A549 (cell line): Measurements from ENCODE around the gene B4GALT7. TPM values are rescaled to one million over a fixed set of nuclear protein-coding genes. Genes with fewer than 3 reads are reported as not detected.

Experiments
- ATAC-seq, 2 experiments: fragments of 200-7000 bp in 1 of 2; fragments of >200 bp in 1 of 2; cut with Nextera tagmentation in 1 of 2; cut with Tn5 transposase in 1 of 2; 3 replicates each; pipeline versions ENCODE4 v1.8.0 to v1.9.1; 2018 to 2020; ENCODE audit warnings: mild to moderate bottlenecking in 1 of 2, moderate library complexity in 1 of 2
- CTCF ChIA-PET: fragments of 300-600 bp; sonication (Branson Sonifier 250); formaldehyde crosslinking; extraction: SDS; loops from one replicate; lab custom pipeline; 2021; ENCODE audit warnings: antibody characterized with exemption, inconsistent platforms; lab: Yijun Ruan, JAX
- POLR2A ChIA-PET: fragments of 350-600 bp; formaldehyde crosslinking; extraction: SDS; loops from one replicate; lab custom pipeline; 2021; ENCODE audit warnings: antibody characterized with exemption, inconsistent platforms; lab: Yijun Ruan, JAX
- DNase-seq, 2 experiments: peaks; one replicate each; pipeline versions ENCODE4 v3.0.0 to v3.0.0-alpha.2; 2011 to 2016; ENCODE audit warnings: low read depth in 1 of 2, low spot score in 1 of 2
- FAIRE-seq: peaks from 2 replicates; lab custom pipeline; 2011; peaks lifted over from hg19 to GRCh38; lab: Jason Lieb, UNC
- H3K27ac ChIP-seq, 2 experiments: fragments of >200 bp; sonication (Bioruptor Twin); formaldehyde crosslinking; 3 replicates each; pipeline ENCODE4 v1.5.1; 2016 to 2017
- H3K4me1 ChIP-seq: fragments of >200 bp; sonication (Bioruptor Twin); formaldehyde crosslinking; 3 replicates; pipeline ENCODE4 v1.6.1; 2016
- H3K4me2 ChIP-seq: fragments of >200 bp; sonication (Bioruptor Twin); formaldehyde crosslinking; 3 replicates; pipeline ENCODE4 v1.6.1; 2016
- H3K4me3 ChIP-seq: fragments of >200 bp; sonication (Bioruptor Twin); formaldehyde crosslinking; 3 replicates; pipeline ENCODE4 v1.5.1; 2016
- H3K9me3 ChIP-seq: fragments of >200 bp; sonication (Bioruptor Twin); formaldehyde crosslinking; 3 replicates; pipeline ENCODE4 v1.6.1; 2016
- CBX8 ChIP-seq: fragments of 200-600 bp; sonication (generic); IDR thresholded peaks from 2 replicates; pipeline ENCODE4 v1.6.1; 2016
- CHD2 ChIP-seq: fragments of 150-350 bp; IDR thresholded peaks from 2 replicates; pipeline ENCODE4 v1.6.1; 2014; ENCODE audit warnings: low read length; ENCODE audit not compliant: partially characterized antibody
- EP300 ChIP-seq, 2 experiments: fragments of >200 bp; sonication (Bioruptor Twin); formaldehyde crosslinking; IDR thresholded peaks; 2 replicates in 1 of 2; 3 replicates in 1 of 2; pipeline ENCODE4 v1.6.1; 2016 to 2017
- FOSB ChIP-seq: fragments of 250-450 bp; sonication (Bioruptor Pico); IDR thresholded peaks from 2 replicates; pipeline ENCODE4 v1.5.0; 2020; ENCODE audit warnings: mild to moderate bottlenecking, moderate library complexity
- FOSL2 ChIP-seq, 2 experiments: fragments of 450-650 bp in 1 of 2; fragments of >200 bp in 1 of 2; sonication (Bioruptor Twin) in 1 of 2; formaldehyde crosslinking; IDR thresholded peaks; 2 replicates each; pipeline versions ENCODE4 v1.5.0 to v1.6.1; 2016 to 2020; ENCODE audit warnings: mild to moderate bottlenecking in 1 of 2, moderate library complexity in 1 of 2
- FOXS1 ChIP-seq: fragments of 250-450 bp; sonication (Bioruptor Pico); IDR thresholded peaks from 2 replicates; pipeline ENCODE4 v1.5.0; 2020; ENCODE audit warnings: mild to moderate bottlenecking, moderate library complexity
- KDM1A ChIP-seq: fragments of 200-600 bp; sonication (generic); IDR thresholded peaks from 2 replicates; pipeline ENCODE4 v1.6.1; 2016; ENCODE audit warnings: low read depth, mild to moderate bottlenecking
- KDM5A ChIP-seq: fragments of 200-600 bp; sonication (generic); IDR thresholded peaks from 2 replicates; pipeline ENCODE4 v1.6.1; 2016; ENCODE audit warnings: antibody characterized with exemption, mild to moderate bottlenecking
- MAFK ChIP-seq: fragments of 450-650 bp; IDR thresholded peaks from 2 replicates; pipeline ENCODE4 v1.6.1; 2014; ENCODE audit not compliant: partially characterized antibody
- NFE2L2 ChIP-seq: fragments of 150-350 bp; conservative IDR thresholded peaks from 2 replicates; pipeline ENCODE4 v1.6.1; 2014; ENCODE audit warnings: low read length
- NPAS2 ChIP-seq: fragments of 250-450 bp; sonication (Bioruptor Pico); IDR thresholded peaks from 2 replicates; pipeline ENCODE4 v1.8.0; 2022; ENCODE audit warnings: mild to moderate bottlenecking, moderate library complexity, borderline replicate concordance
- PHF8 ChIP-seq: fragments of 200-600 bp; sonication (generic); IDR thresholded peaks from 2 replicates; pipeline ENCODE4 v1.6.1; 2016; ENCODE audit warnings: low read depth, mild to moderate bottlenecking, antibody characterized with exemption, moderate library complexity, borderline replicate concordance
- POLR2A ChIP-seq: IDR thresholded peaks from 2 replicates; pipeline ENCODE4 v1.6.1; 2012; ENCODE audit warnings: mild to moderate bottlenecking, low read length
- RAD21 ChIP-seq, 2 experiments: fragments of >200 bp in 1 of 2; sonication (Bioruptor Twin) in 1 of 2; formaldehyde crosslinking in 1 of 2; IDR thresholded peaks in 1 of 2; conservative IDR thresholded peaks in 1 of 2; 2 replicates in 1 of 2; 3 replicates in 1 of 2; pipeline ENCODE4 v1.6.1; 2012 to 2018; ENCODE audit warnings: inconsistent platforms in 1 of 2
- RARB ChIP-seq: fragments of 250-450 bp; sonication (Bioruptor Pico); IDR thresholded peaks from 2 replicates; pipeline ENCODE4 v1.8.0; 2021; ENCODE audit warnings: mild to moderate bottlenecking, moderate library complexity
- RNF2 ChIP-seq: fragments of 200-600 bp; sonication (generic); IDR thresholded peaks from 2 replicates; pipeline ENCODE4 v1.6.1; 2016; ENCODE audit warnings: low read depth, mild to moderate bottlenecking, antibody characterized with exemption, moderate library complexity, borderline replicate concordance
- SMC3 ChIP-seq: fragments of >200 bp; sonication (Bioruptor Twin); formaldehyde crosslinking; IDR thresholded peaks from 3 replicates; pipeline ENCODE4 v1.6.1; 2018; ENCODE audit warnings: inconsistent platforms
- SREBF2 ChIP-seq: fragments of 450-650 bp; IDR thresholded peaks from 2 replicates; pipeline ENCODE4 v1.6.1; 2014; ENCODE audit warnings: mild to moderate bottlenecking, moderate library complexity
- ZFP36 ChIP-seq: fragments of 450-650 bp; IDR thresholded peaks from 2 replicates; pipeline ENCODE4 v1.6.1; 2014; ENCODE audit warnings: borderline replicate concordance; ENCODE audit not compliant: partially characterized antibody
- WGBS: methylation state at CpG from one replicate; pipeline ENCODE4 v1.1.6; 2017; ENCODE audit errors: missing lambda C conversion rate; 5-methylcytosine and 5-hydroxymethylcytosine counted together
- polyA plus RNA-seq, 4 experiments: library from polyadenylated mRNA; depleted of rRNA in 3 of 4; stranded (reverse); fragments of >200 nt; fragmentation: RNase III in 1 of 4; extraction: RNeasy Plus Mini Kit Qiagen cat#74134 plus additional on column Dnase treatment in 1 of 4; gene quantifications; 2 replicates in 3 of 4; 3 replicates in 1 of 4; pipeline ENCODE4 v1.2.3, GENCODE V29; 2011 to 2017
- TF ChIP-seq, protein P1 (sequence below): fragments of >200 bp; sonication (Bioruptor Twin); formaldehyde crosslinking; IDR thresholded peaks from 3 replicates; pipeline ENCODE4 v1.5.1; 2016
- TF ChIP-seq, protein P2 (sequence below): fragments of 150-350 bp; IDR thresholded peaks from 2 replicates; pipeline ENCODE4 v1.6.1; 2014; ENCODE audit warnings: low read depth, mild to moderate bottlenecking, low read length

Gene B4GALT7
- polyA plus RNA-seq, 2 of the 4 experiments (the other 2 are of a cell fraction): 13.0 to 18.0 TPM

DNA sequence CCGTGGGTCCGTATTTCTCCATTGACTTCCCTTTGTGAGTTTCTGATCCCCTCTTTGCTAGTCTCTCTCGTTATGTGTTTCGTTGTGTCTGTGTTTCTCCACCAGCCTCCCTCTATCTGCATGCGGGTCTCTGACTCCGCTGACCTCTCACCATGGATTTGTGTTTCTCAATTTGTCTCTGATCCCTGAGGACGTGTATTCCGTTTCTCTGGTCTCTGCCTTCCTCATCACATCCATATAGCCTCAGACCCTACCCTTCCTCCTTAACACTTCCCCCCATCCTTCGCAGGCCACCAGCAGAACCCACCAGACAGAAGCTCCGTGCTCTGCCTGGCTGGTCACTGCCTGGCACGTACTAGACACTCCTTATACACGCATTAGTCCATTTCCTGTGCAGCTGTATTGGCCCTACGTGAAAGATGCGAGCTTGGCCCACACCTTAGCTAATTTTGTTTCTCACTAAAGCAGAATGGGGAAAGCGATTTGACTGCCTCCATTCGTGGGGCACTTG is 631 bp downstream of the B4GALT7 start:
- ChIA-PET CTCF (interaction anchor here (1.8 to 1.9 kb wide), 2 partner anchors 11 to 42 kb away, joined by 6 to 9 read pairs; no protein-coding TSS in a partner anchor), POLR2A (interaction anchor here (1.2 kb wide), 2 partner anchors 62 to 84 kb away, joined by 3 read pairs; partner anchors contain the start of gene DDX41)
- Histone ChIP-seq H3K4me1 (peaks cover 20% of the 10 kb centered on the region; the same call in 2 of the 3 replicates), H3K4me3 (peak overlapping the region; percentile 70), H3K9me3 (no peaks in the 10 kb centered on the region), H3K27ac (peak overlapping the region; percentile 85 to 91), H3K4me2 (peak overlapping the region; percentile 94)
- ATAC-seq (peak in 1 of 2 experiments; percentile 2; a peak in 1 of 6 replicates), FAIRE-seq (no peak), DNase-seq (no peak)
- TF ChIP-seq FOXS1 (no peak), NPAS2 (CRISPR knock-in tag) (no peak), FOSL2 (IDR thresholded peaks at IDR 0.05) (no peak), FOSL2 (CRISPR knock-in tag; IDR thresholded peaks at IDR 0.05) (no peak)
- WGBS: 26% methylated on average over 15 of the region's 16 CpGs

DNA sequence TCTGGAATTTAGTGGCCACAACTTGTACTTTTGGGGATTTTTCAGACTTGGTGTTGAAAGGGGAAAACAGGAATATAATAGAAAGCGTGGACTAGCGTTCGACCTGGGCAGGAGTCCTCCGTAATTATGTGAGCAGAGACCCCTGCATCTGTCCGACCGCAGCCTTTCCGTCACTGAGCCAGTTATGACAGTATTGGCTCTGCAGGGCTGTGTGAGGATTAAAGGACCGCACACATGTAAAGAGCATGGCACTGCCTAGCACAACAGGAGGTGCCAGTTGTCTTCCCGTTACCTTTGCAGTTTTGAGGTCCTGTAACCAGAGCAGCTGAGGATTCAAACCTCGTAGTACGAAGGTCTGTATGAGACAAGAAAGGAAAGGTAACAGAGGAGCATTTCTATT is 1.2 kb downstream of the B4GALT7 start:
- H3K9me3 ChIP-seq: no peaks in the 10 kb centered on the region
- H3K4me3 ChIP-seq: peak overlapping the region; percentile 70; the same call in 2 of the 3 replicates
- H3K4me1 ChIP-seq: peaks cover 20% of the 10 kb centered on the region; the same call in 2 of the 3 replicates
- ChIA-PET POLR2A (no interaction called here), CTCF (interaction anchor here (1.4 to 1.9 kb wide), 3 partner anchors 8 to 43 kb away, joined by 3 to 9 read pairs (median 6); no protein-coding TSS in a partner anchor)
- peak overlapping the region; percentile 94 for H3K4me2 ChIP-seq
- no peak overlapping the region for H3K27ac ChIP-seq
- ATAC-seq (no peak), DNase-seq (no peak), FAIRE-seq (no peak)
- no peak for TF ChIP-seq CBX8
- no peak for TF ChIP-seq POLR2A
- no peak for TF ChIP-seq KDM5A
- TF ChIP-seq EP300 (IDR thresholded peaks at IDR 0.05): no peak
- no peak for TF ChIP-seq FOSB (CRISPR knock-in tag)
- no peak for TF ChIP-seq CHD2
- no peak for TF ChIP-seq NPAS2 (CRISPR knock-in tag)
- TF ChIP-seq KDM1A: no peak
- TF ChIP-seq SMC3: no peak
- TF ChIP-seq, protein P1, sequence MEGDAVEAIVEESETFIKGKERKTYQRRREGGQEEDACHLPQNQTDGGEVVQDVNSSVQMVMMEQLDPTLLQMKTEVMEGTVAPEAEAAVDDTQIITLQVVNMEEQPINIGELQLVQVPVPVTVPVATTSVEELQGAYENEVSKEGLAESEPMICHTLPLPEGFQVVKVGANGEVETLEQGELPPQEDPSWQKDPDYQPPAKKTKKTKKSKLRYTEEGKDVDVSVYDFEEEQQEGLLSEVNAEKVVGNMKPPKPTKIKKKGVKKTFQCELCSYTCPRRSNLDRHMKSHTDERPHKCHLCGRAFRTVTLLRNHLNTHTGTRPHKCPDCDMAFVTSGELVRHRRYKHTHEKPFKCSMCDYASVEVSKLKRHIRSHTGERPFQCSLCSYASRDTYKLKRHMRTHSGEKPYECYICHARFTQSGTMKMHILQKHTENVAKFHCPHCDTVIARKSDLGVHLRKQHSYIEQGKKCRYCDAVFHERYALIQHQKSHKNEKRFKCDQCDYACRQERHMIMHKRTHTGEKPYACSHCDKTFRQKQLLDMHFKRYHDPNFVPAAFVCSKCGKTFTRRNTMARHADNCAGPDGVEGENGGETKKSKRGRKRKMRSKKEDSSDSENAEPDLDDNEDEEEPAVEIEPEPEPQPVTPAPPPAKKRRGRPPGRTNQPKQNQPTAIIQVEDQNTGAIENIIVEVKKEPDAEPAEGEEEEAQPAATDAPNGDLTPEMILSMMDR: no peak
- TF ChIP-seq RNF2: no peak
- no peak for TF ChIP-seq MAFK
- TF ChIP-seq NFE2L2: no peak
- TF ChIP-seq ZFP36: no peak
- TF ChIP-seq RAD21 (conservative IDR thresholded peaks at IDR 0.05 in 1 of 2, IDR thresholded peaks at IDR 0.05 in 1 of 2): no peak
- no peak for TF ChIP-seq SREBF2
- TF ChIP-seq PHF8: no peak
- TF ChIP-seq RARB (CRISPR knock-in tag): no peak
- TF ChIP-seq, protein P2, sequence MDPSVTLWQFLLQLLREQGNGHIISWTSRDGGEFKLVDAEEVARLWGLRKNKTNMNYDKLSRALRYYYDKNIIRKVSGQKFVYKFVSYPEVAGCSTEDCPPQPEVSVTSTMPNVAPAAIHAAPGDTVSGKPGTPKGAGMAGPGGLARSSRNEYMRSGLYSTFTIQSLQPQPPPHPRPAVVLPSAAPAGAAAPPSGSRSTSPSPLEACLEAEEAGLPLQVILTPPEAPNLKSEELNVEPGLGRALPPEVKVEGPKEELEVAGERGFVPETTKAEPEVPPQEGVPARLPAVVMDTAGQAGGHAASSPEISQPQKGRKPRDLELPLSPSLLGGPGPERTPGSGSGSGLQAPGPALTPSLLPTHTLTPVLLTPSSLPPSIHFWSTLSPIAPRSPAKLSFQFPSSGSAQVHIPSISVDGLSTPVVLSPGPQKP: no peak
- 94% methylated on average over 11 of the region's 11 CpGs for WGBS
